PC-9 (cell line): ENCODE data around the gene FBXL17.

ENCODE experiments used
- CTCF ChIP-seq: fragments of 200-600 bp; sonication (generic); conservative IDR thresholded peaks from 2 replicates; pipeline ENCODE4 v1.6.1; 2017; ENCODE audit warnings: mixed run types, antibody characterized with exemption, mild to moderate bottlenecking, moderate library complexity
- EZH2 ChIP-seq: fragments of 200-600 bp; sonication (generic); IDR thresholded peaks from 2 replicates; pipeline ENCODE4 v1.8.0; 2017; ENCODE audit warnings: antibody characterized with exemption, low read depth

GRCh38 chr5:107936515-107936914, 445.4 kb downstream of the FBXL17 start:
- no peak for TF ChIP-seq CTCF
- TF ChIP-seq EZH2 = no peak
